GM12865 (cell line): ENCODE results near the gene ATP5F1C.

Experiments used
- DNase-seq: peaks from one replicate; pipeline ENCODE4 v3.0.0; 2010; ENCODE audit warnings: low read depth
- H3K4me3 ChIP-seq: 2 replicates; pipeline ENCODE4 v1.5.1; 2011; ENCODE audit warnings: mild to moderate bottlenecking, low read depth, low read length, control low read depth
- CTCF ChIP-seq: IDR thresholded peaks from 2 replicates; pipeline ENCODE4 v1.5.1; 2011; ENCODE audit warnings: low read length, control low read depth, low read depth, inconsistent platforms; ENCODE audit not compliant: insufficient read depth; ENCODE audit errors: missing control alignments

Gene ATP5F1C

GRCh38 chr10:7833210-7833609 lies 45.2 kb downstream of the ATP5F1C start:
- TF ChIP-seq CTCF = no peak

GRCh38 chr10:7834262-7834661 lies 46.3 kb downstream of the ATP5F1C start:
- TF ChIP-seq CTCF = no peak
- H3K4me3 ChIP-seq = no peak overlapping the region
- DNase-seq = no peak

More at GRCh38 chr10:7833210-7833609, 45.2 kb downstream of the ATP5F1C start:
- no peak for DNase-seq
- no peak overlapping the region for H3K4me3 ChIP-seq

GRCh38 chr10:7836571-7836970 lies 48.6 kb downstream of the ATP5F1C start:
- TF ChIP-seq CTCF = no peak
- DNase-seq = no peak
- H3K4me3 ChIP-seq = no peak overlapping the region

- TF ChIP-seq CTCF = no peak
- DNase-seq = no peak
- no peak overlapping the region for H3K4me3 ChIP-seq
These were observed 58.6 kb downstream of the ATP5F1C start for GRCh38 chr10:7846591-7846990.

GRCh38 chr10:7853226-7853842 lies 65.4 kb downstream of the ATP5F1C start:
- no peak for TF ChIP-seq CTCF
- no peak for DNase-seq
- no peak overlapping the region for H3K4me3 ChIP-seq

GRCh38 chr10:7853890-7854289 lies 65.9 kb downstream of the ATP5F1C start:
- no peak for TF ChIP-seq CTCF
- no peak for DNase-seq
- no peak overlapping the region for H3K4me3 ChIP-seq

GRCh38 chr10:7855205-7855604 lies 67.2 kb downstream of the ATP5F1C start:
- no peak overlapping the region for H3K4me3 ChIP-seq
- no peak for TF ChIP-seq CTCF
- DNase-seq = no peak
